Dermis microvascular lymphatic vessel endothelial cell (primary cell): ENCODE data around the gene C18orf32. TPM values are rescaled to one million over a fixed set of nuclear protein-coding genes. Genes with fewer than 3 reads are reported as not detected.
"Not testable (repeated sequence)": the region's sequence is repeated elsewhere in the genome, so short reads cannot be mapped to it uniquely, and the experiment has no call there.

Experiments
- DNase-seq, 2 donors: peaks; one replicate each; pipeline versions ENCODE4 v3.0.0 to v3.0.0-alpha.2; 2010; ENCODE audit warnings: low read depth in 2 of 2
- total RNA-seq: library from RNA; depleted of rRNA; stranded (reverse); fragments of >200 nt; gene quantifications from 2 replicates; pipeline ENCODE4 v1.2.1, GENCODE V29; 2014

C18orf32 gene
- total RNA-seq, 1 donor from 2014 or later = 6.7 TPM

DNA sequence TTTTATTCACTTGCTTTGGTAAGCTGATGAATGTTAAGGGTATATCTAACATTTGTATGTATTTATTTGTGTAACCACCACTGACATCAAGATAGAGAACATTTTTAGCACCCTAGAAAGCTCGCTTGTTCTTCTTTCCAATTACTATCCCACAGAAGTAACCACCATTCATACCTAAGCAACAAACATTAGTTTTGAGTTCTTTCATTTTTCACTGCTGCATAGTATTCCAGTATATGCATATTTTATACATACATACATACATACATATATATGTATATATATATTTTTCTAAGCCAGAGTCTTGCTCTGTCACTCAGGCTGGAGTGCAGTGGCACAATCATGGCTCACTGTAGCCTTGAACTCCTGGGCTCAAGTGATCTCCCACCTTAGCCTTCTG, 15.5 kb downstream of the C18orf32 start:
- no peak for DNase-seq

GRCh38 chr18:49467599-49467998, 19.4 kb downstream of the C18orf32 start:
- no peak for DNase-seq

DNA sequence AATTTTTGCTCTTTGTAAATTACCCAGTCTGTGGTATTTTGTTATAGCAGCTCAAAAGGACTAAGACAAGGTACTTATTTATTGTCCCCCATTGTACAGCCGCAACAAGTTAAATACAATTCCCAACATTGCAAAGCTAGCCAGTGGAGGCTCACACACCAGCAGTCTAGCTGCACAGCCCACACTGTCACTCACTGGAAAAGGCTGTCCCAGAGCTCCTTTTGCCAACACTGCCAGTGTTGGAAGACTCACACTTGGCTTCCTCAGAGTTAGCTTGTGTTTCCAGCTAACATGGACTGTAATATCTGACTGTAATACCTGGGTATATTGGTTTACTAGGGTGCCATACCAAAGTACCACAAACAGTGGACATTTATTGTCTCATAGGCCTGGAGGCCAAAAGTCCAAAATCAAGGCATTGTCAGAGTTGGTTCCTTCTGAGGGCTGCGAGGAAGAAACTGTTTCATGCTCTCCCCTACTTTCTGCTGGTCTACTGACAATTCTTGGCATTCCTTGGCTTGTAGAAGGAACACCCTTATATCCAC, 19.9 kb downstream of the C18orf32 start:
- DNase-seq = no peak

DNA sequence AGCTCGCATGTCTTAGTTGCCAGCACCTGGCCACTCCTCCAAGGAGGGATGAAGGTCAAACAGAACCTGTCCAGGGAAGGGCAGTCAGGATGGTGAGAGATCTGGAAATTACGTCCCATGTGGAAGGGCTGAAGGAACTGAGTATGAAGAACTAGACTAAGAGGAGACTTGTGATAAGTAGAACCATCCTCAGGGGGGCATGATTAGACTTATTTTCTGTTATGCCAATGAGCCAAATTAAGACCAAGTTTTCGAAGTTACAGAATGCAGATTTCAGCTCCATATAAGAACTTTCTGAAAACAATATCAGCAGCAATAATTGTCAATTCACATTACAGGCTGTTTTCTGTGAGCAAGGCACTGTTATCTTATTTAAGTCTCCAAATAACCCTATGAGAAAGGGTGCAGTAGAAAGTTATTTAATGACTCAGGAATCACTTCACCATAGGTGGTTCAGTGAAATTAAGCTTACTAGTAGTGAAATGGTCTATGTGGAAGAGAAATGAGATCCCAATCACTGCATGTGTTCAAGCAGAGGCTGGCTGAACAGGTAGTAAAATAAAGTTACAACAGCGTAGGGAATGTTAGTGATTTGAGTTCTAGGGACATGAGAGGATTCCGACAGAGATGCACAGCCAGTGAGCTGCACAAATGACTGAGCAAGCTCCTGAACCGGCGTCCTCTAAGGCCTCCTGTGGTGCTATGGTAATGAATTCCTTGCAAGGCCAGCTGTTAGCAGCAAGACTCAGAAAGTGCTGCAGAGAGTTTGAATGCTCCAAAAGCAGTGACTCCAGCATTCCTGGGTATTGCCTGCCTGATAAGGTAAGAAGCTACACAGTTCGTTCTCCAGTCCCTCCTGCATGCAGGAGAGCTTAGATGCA, 22.1 kb downstream of the C18orf32 start:
- peak in 1 of 2 donors; percentile 49 for DNase-seq

DNA sequence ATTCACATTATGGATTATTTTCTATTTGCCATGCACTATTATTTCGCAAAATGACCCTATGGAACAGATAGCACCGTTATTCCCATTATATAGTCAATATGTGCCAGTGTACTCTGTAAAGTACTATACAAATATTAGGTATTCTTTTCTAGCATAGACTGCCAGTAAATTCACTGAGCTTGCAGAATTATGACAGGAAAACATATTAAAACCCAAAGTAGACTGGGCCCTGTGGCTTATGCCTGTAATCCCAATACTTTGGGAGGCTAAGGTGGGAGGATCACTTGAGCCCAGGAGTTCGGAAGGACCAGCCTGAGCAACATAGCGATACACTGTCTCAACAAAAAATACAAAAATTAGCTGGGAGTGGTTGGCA, 25.4 kb downstream of the C18orf32 start:
- DNase-seq = no peak

- DNase-seq = no peak
These were observed 25.9 kb downstream of the C18orf32 start for GRCh38 chr18:49460976-49461601.

- DNase-seq = no peak
These were observed 27.4 kb downstream of the C18orf32 start for GRCh38 chr18:49459404-49460171.

DNA sequence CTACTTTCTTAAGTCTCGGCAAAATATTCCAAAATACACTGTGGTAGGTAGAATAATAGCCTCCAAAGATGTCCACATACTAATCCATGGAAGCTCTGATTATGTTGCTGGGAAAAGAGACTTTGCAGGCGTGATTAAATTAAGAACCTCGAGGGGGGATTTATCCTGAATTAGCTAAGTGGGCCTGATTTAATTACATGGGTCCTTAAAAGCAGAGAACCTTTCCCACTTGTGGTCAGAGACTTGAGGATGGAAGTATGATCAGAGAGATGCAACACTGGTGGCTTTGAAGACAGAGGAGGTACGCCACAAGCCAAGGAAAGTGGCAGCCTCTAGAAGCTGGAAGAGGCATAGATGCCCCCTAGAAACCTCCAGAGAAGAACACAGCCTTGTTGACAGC, 29.4 kb downstream of the C18orf32 start:
- no peak for DNase-seq

GRCh38 chr18:49456794-49457193, 30.2 kb downstream of the C18orf32 start:
- DNase-seq = no peak

DNA sequence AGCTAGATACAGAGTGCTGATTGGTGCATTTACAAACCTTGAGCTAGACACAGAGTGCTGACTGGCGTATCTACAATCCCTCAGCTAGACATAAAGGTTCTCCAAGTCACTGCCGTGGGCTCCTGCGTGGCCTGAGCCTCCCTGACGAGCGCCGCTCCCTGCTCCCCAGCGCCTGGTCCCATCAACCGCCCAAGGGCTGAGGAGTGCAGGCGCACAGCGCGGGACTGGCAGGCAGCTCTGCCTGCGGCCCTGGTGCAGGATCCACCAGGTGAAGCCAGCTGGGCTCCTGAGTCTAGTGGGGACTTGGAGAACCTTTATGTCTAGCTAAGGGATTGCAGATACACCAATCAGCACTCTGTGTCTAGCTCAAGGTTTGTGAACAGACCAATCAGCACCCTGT, 34.5 kb downstream of the C18orf32 start:
- not testable (repeated sequence) for DNase-seq

DNA sequence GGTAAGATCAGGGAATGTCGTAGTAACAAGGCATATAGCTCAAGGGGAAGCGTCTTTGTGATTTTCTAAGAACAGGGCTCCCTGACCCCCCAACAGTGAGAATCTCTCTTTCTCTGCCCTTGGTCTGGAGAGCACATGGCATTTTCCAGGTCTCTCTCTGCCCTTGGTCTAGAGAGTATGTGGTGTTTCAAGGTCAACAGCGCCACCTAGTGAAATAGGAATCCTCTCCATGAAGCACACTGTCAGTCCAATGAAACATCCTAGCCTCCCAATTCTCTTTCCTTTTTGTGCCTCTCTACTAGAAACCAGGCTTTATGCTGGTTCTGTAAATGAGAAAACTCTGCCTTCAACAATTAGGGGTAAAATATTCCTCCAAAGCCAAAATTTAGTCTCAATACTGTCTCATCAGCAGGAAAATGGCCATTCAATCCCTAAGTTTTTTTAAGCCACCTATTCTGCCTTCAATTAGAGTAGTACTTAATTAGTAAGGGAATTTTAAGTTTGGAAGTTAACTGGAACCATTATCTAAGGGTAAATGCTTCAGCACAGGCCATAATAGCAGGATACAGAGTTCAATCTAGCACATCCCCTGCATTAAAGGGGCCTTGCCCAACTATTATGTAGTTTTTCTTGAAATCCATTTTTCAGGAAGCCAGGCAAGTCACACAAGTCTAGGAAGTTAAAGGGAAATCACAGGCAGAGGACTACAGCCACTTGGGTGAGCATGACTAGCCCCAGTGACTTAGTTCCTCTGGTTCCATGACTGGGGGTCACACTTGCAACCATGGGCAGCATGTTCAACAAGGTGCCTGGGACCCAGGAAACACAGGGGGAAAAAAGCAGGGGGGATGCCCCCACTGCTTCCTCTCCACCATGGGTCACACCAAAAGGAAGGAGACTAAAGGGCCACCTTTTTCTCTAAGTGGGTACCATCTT, 39.0 kb downstream of the C18orf32 start:
- peak; percentile 52 to 80 for DNase-seq

DNA sequence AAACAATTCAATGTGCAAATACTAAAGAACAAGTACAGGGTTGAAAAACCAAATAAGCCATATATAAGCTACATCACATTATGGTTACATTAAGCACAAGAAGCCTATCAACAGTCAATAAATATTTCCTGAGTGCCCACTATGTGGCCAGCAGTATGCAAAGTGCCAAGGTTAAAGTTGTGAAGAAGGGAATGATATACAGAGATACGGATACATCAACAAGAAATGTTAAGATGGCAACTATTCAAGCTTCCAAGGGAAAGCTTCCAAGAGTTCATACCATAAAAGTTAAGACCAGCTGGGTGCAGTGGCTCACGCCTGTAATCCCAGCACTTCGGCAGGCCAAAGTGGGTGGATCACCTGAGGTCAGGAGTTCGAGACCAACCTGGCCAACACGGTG, 40.6 kb downstream of the C18orf32 start:
- DNase-seq = no peak

DNA sequence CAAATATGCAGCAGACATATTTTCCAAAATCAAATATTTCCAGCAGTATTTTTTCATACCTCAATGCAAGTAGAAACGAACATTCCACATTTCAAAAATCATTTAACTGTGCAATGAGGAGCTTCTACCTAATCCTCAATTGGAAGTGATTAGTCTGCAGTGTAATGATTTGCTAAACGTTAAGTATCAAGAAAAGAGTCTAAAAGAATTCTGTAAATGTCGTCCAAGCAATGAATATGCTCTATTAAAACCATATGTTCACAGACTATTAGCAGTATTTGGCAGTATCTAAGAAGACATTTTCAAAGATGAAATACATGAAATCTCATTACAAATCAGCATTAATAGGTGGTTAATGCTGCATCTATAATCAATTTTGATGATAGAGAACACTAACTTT, 42.5 kb downstream of the C18orf32 start:
- DNase-seq = no peak

GRCh38 chr18:49443837-49444236, 43.2 kb downstream of the C18orf32 start:
- DNase-seq = no peak

- no peak for DNase-seq
These were observed 45.6 kb downstream of the C18orf32 start for GRCh38 chr18:49441338-49441938.

DNA sequence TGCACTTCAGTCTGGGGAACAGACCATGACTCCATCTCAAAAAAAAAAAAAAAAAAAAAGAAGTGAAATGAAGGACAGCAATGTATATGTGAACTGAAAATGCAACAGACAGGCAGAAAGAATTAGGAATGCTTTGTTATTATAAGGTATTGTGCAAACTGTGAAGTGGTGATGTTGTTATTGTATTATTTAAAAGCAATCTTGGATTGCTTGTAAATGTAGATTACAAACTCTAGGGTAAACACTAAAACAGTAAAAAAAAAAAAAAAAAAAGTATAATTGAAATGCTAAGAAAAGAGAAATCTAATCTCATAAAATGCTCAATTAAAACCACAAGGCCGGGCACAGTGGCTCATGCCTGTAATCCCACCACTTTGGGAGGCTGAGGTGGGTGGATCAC, 51.9 kb downstream of the C18orf32 start:
- DNase-seq = no peak

DNA sequence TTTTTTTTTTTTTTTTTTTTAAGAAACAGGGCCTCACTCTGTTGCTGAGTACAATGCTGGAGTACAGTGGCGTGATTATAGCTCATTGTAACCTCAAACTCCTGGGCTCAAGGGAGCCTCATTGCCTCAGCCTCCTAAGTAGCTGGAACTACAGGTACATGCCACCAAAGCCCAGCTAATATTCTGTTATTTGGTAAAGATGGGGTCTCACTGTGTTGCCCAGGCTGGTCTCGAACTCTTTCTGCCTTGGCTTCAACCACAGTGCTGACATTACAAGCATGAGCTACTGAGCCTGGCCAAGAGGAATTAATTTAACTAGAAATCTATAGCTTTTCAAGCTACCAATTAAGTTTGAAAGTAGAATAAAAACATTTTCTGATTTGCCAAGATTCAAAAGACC, 54.4 kb downstream of the C18orf32 start:
- no peak for DNase-seq

- DNase-seq = peak in 1 of 2 donors; percentile 29
These were observed 55.7 kb downstream of the C18orf32 start for GRCh38 chr18:49431165-49431962.
